ENCODE measurements around the gene PPFIBP2.

DNA sequence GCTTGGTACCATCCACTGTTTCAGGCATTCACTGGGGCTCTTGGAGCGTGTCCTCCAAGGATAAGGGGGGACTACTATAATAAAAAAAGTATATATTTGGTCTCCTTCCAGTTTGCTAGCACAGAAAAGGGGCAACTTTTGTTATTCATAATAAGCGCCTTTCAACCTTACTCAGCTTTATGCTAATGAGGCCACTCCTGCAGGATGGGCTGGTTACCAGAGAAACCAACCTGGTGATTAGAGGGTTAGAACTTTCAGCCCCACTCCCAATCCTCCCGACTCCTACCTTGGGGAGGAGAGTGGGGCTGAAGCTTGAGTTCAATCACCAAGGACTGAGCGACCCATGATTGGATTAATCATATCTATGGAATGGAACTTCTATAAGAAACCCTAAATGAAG lies 31.8 kb downstream of the PPFIBP2 start:
- TF ChIP-seq POLR2AphosphoS2 (conservative IDR thresholded peaks at IDR 0.05; ENCODE audit: low read length) (no peak), RNF2 (IDR thresholded peaks at IDR 0.05; ENCODE audit: borderline replicate concordance, low read depth) (no peak), SMC3 (IDR thresholded peaks at IDR 0.05) (no peak), JUNB (IDR thresholded peaks at IDR 0.05) (no peak)
- TF ChIP-seq, protein P1, sequence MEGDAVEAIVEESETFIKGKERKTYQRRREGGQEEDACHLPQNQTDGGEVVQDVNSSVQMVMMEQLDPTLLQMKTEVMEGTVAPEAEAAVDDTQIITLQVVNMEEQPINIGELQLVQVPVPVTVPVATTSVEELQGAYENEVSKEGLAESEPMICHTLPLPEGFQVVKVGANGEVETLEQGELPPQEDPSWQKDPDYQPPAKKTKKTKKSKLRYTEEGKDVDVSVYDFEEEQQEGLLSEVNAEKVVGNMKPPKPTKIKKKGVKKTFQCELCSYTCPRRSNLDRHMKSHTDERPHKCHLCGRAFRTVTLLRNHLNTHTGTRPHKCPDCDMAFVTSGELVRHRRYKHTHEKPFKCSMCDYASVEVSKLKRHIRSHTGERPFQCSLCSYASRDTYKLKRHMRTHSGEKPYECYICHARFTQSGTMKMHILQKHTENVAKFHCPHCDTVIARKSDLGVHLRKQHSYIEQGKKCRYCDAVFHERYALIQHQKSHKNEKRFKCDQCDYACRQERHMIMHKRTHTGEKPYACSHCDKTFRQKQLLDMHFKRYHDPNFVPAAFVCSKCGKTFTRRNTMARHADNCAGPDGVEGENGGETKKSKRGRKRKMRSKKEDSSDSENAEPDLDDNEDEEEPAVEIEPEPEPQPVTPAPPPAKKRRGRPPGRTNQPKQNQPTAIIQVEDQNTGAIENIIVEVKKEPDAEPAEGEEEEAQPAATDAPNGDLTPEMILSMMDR (IDR thresholded peaks at IDR 0.05): no peak
- TF ChIP-seq, protein P2, sequence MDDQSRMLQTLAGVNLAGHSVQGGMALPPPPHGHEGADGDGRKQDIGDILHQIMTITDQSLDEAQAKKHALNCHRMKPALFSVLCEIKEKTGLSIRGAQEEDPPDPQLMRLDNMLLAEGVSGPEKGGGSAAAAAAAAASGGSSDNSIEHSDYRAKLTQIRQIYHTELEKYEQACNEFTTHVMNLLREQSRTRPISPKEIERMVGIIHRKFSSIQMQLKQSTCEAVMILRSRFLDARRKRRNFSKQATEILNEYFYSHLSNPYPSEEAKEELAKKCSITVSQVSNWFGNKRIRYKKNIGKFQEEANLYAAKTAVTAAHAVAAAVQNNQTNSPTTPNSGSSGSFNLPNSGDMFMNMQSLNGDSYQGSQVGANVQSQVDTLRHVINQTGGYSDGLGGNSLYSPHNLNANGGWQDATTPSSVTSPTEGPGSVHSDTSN (IDR thresholded peaks at IDR 0.05): no peak

All from A549 (cell line).